NCI-H69 (cell line): ENCODE data around the gene RAB4A.

ENCODE experiments used
- DNase-seq: peaks from one replicate; lab custom pipeline; 2025; lab: John Stamatoyannopoulos, UW

The RAB4A gene

GRCh38 chr1:229339520-229339919 lies 68.6 kb downstream of the RAB4A start:
- DNase-seq, result no peak

- peak; percentile 42 for DNase-seq
Measured at GRCh38 chr1:229340496-229340895, 69.6 kb downstream of the RAB4A start.

- DNase-seq, result peak; percentile 95
Measured at GRCh38 chr1:229341774-229342655, 71.1 kb downstream of the RAB4A start.

- peak; percentile 89 for DNase-seq
Measured at GRCh38 chr1:229342656-229343569, 72.0 kb downstream of the RAB4A start, which contains the start of gene CCSAP. TSS of gene CCSAP (minus strand) at chr1:229343047. CDS start at chr1:229342465, 582 bp downstream.

GRCh38 chr1:229344139-229344538 lies 73.2 kb downstream of the RAB4A start:
- peak; percentile 18 for DNase-seq

GRCh38 chr1:229344937-229345684 lies 74.2 kb downstream of the RAB4A start:
- DNase-seq, result no peak

GRCh38 chr1:229347528-229347927 lies 76.6 kb downstream of the RAB4A start:
- no peak for DNase-seq

GRCh38 chr1:229349463-229350385 lies 78.8 kb downstream of the RAB4A start:
- peak; percentile 57 for DNase-seq

- no peak for DNase-seq
Measured at GRCh38 chr1:229352975-229353374, 82.1 kb downstream of the RAB4A start.

- no peak for DNase-seq
Measured at GRCh38 chr1:229354226-229354625, 83.3 kb downstream of the RAB4A start.
